ENCODE results near the gene M6PR.
"Not testable (repeated sequence)": the region's sequence is repeated elsewhere in the genome, so short reads cannot be mapped to it uniquely, and the experiment has no call there.

M6PR gene

DNA sequence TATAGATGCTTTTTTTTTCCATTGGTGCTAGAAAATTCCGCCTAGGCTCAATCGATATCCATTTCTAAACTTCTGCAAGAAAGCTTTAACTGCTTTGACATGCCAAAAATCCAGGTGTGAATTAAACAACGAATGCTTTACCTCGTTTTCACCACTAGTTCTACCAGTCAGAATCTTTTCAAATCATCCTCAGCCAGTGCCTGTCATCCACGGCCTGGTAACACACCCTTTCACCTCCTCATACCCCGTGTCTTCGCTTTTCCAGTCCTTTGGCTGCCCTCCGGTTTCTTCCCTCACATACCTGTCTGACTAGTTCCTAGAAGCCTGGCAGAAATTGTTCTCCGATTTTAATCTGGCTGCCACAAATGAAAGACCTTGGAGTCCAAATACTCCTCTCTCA, 36.5 kb downstream of the M6PR start:
- no peak for DNase-seq (ENCODE audit: low read depth)

DNA sequence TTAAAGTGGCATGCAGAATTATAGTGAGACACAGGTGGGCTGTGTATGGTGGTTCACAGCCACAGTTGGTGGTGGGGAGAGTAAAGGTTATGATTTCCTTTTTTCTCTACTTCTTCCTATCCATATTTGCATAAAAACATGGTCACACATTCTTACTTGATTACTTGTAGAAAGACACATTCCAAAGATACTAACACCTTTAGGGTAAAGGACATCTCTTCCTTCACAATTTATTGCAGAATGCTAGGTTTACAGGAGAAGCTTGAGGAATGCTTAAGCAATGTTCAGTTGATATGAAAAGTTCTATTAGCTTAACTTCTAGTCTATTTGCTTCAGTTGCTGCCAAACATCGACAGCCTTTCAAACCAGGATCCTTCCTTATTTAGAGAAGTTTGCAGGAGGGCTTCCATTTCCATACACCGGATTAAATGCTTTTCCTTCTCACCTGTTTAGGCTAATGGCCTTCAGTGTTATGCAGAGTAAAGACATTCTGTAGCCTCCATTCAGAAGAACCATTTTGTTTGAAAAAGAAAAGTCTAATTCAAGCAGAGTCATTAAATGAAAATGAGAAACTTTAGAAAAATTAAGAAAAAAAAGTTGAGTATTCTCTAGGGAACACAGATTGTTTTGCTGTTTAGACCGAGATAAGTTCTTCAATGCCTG, 37.7 kb downstream of the M6PR start:
- no peak for DNase-seq (ENCODE audit: low read depth)

DNA sequence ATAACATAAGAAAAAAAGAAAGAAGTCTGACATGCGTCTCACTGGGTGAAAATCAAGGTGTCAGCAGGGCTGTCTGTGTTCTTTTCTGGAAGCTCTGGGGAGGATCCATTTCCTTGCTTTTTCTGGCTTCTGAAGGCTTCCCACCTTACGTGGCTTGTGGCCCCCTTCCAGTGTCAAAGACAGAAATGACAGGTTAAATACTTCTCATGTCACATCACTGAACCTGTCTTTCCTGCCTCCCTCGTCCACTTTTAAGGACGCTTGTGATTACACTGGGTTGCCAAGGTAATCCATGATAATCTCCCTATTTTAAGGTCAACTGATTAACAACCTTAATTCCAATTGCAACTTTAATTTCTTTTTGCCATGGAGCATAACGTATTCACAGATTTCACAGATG, 39.7 kb downstream of the M6PR start:
- no peak for DNase-seq (ENCODE audit: low read depth)

DNA sequence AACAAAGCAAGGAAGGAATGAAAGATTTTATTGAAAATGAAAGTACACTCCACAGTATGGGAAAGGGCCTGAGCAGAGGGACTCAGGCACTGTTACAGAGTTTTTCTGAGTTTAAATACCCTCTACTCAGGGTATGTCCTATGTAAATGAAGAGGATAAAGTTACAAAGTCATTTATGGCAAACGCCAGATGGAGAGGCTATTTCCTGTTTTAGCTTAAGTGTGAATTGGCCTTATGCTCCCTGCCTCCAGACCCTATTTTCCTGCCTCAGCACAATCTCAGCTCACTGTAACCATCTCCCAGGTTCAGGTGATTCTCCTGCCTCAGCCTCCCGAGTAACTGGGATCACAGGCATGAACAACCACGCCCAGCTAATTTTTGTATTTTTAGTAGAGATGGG, 41.9 kb downstream of the M6PR start:
- DNase-seq (ENCODE audit: low read depth): no peak

DNA sequence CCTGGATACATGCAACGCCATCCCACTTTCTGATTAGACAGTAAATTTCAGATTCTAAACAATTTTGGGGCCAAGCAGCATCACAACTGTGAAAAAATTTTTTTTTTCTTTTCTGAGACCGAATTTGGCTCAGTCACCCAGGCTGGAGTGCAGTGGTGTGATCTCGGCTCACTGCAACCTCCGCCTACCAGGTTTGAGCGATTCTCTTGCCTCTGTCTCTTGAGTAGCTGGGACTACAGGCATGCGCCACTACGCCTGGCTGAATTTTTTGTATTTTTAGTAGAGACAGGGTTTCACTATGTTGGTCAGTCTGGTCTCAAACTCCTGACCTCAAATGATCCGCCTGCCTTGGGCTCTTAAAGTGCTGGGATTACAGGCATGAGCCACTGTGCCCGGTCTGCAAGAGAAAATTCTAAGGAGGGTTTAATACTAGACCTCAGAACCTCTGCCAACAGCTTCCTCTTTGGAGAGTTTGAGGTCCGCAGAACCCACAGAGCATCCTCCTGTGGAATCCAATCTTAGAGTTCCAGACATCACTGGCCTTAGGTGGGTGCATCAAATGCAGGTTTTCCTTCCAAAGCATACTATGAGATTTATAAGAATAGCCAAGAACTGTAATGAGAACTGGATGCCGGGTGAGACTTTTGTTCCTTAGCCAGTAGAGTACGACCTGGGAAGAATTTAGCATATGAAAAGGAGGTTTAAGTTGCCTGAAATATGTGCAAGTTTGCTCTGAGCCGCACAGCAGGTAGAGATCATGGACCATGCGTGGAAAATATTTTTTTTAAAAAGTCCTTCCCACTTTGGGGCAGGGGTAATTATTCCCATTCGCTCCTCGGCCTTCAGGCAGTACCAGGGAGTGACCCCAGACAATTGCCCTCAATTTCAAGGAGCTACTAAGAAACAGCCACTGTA, 42.9 kb downstream of the M6PR start:
- DNase-seq (ENCODE audit: low read depth): no peak

DNA sequence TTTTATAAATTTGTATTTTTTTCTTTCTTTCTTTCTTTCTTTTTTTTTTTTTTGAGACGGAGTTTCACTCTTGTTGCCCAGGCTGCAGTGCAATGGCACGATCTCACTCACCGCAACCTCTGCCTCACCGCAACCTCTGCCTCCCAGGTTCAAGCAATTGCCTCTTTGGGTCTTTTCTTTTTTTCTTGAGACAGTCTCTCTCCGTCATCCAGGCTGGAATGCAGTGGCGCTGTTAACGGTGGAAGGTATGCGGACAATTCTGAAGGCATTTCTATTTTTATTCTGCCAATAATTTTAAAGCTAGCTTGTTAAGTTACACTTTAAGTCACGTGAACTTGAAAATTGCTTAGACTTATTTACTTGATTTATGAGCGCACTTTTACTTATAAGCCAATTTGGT, 43.9 kb downstream of the M6PR start:
- DNase-seq (ENCODE audit: low read depth): no peak

DNA sequence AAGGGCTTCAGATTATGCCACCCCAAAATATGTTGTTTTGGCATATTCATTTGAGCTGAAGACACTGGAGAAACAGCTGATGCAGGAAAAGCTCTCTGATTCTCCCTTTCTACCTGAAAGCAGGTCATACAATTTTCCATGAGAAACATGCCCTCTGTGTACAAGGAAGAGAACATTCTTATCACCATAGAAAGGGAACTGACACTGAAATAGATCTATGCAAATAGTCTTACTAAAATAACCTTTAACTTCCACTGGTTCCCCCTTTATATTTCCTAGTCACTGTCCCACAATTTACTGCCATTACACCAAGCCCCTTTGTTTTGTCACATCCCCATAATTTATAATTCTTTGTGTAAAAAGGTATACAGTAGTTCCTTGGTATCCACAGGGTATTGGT, 44.8 kb downstream of the M6PR start:
- no peak for DNase-seq (ENCODE audit: low read depth)

DNA sequence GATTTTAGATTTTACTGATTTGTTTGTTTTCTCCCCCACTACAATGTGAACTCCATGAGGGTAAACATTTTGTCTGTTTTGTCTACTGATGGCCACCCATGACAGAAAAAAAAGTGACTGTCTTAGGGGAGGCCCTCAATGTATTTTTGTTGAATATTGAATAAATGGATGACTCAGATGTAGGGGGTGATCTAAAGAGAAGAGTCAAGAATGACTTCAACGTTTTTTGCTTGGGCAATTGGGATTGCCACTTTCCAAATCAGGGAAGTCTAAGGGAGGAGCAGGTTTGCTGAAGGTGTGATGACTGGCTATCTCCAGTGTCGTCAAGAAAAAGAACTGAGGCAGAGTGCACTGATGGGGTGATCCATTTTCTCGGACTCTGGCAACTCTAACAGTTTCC, 45.8 kb downstream of the M6PR start:
- DNase-seq (ENCODE audit: low read depth): no peak

DNA sequence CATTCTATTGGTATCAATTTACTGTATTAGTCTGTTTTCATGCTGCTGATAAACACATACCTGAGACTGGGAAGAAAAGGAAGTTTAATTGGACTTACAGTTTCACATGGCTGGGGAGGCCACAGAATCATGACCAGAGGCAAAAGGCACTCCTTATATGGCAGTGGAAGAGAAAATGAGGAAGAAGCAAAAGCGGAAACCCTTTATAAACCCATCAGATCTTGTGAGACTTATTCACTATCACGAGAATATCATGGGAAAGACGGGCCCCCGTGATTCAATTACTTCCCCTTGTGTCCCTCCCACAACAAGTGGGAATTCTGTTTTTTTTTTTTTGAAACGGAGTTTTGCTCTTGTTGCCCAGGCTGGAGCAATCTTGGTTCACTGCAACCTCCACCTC, 46.7 kb downstream of the M6PR start:
- not testable (repeated sequence) for DNase-seq (ENCODE audit: low read depth)

DNA sequence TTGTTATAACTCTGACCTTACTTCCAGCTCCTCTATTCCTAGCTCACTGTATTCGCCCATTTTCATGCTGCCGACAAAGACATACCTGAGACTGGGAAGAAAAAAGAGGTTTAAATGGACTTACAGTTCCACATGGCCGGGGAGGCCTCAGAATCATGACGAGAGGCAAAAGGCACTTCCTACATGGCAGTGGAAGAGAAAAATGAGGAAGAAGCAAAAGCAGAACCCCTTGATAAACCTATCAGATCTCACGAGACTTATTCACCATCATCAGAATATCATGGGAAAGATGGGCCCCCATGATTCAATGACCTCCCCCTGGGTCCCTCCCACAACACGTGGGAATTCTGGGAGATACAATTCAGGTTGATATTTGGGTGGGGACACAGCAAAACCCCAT, 49.6 kb downstream of the M6PR start:
- DNase-seq (ENCODE audit: low read depth): no peak

DNA sequence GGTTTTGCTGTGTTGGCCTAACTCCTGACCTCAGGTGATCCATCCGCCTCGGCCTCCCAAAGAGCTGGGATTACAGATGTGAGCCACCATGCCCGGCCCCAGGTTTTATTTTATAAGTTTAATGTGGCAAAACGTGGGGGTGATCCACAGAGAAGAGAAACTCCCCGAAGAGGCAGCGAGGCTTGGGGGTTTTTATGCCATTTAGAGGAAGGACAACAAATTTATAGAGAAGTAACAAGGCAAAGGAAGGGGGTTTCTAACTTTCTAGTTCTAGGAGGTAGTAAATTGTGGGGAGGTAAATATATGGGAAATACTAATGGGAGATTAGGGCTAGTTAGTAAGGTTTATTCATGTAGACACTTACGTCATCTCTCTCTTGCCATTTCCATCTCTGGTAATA, 52.4 kb downstream of the M6PR start:
- DNase-seq (ENCODE audit: low read depth): no peak

DNA sequence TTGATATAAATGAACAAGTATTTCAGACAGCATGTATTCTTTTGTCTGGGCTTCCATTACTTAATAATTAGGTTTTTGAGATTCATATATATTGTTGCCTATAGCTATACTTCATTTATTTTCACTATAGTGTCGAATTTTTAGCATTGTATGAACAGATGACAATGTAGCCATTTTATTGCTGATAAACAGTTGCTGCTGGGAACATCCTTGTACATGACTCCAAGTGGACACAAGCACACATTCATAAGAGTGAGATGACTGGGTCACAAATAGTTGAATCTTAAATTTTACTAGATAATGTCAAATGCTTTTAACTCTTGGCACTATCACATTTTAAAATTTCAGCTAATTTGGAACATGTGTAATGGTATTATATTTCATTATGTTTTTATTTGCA, 54.5 kb downstream of the M6PR start:
- no peak for DNase-seq (ENCODE audit: low read depth)

DNA sequence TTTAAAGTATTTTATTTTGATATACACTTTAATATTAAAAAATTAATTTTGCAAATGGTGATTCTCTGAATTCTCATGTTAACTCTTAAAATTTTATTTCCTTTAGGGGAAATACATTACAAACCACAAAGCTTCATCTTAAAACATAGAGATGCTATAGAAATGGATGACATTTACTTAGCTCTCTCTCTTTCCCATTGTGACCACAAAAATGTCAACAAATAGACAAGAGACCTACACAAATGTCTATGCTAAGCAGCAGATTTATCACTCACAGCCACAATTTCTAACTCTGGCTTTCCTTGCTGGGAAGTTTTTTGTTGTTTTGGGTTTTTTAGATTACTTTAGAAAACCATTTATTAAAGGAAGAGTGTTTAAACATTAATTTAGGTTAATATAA, 55.1 kb downstream of the M6PR start:
- no peak for DNase-seq (ENCODE audit: low read depth)

DNA sequence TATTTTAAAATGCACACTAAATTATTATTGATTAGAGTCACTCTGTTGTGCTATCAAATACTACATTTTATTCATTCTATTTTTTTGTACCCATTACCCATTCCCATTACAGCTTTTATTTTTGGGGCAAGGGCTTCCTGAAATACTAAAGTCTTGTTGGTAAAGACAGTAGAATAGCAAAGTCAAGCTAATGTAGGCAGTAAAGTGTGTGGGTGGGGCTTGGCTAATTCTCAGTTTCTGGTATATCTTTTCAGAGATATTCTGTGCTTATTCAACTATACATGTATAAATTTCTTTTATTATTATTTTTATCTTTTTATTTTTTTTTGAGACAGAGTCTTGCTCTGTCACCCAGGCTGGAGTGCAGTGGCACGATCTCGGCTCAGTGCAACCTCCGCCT, 57.5 kb downstream of the M6PR start:
- no peak for DNase-seq (ENCODE audit: low read depth)

Measured in activated T-cell treated with anti-CD3 and anti-CD28 coated beads for 1 hour (primary cell).